ENCODE measurements around the gene R3HCC1L. TPM values are rescaled to one million over a fixed set of nuclear protein-coding genes. Genes with fewer than 3 reads are reported as not detected.

The R3HCC1L gene
- total RNA-seq, 8 experiments from 2014 or later, result 13.7 to 22.7 (median 20.0) TPM

DNA sequence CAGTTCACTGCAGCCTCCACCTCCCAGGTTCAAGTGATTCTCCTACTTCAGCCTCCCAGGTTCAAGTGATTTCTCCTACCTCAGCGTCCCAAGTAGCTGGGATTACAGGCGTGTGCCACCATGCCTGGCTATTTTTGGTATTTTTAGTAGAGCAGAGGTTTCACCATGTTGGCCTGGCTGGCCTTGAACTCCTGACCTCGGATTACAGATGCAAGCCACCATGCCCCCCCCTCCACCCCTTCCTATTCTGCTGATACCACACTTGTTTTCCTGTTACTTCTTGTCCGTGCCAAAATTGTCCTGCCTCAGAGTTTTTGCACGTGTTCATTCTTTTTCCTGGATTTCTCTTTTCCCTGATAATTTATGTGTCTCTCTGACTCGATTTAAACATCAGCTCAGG lies 62.5 kb downstream of the R3HCC1L start:
- in situ Hi-C loops (cut with MboI; ENCODE audit: low pct_unique_long_range_greater_than_20kb in 2 of 9, low sequenced_read_pairs in 9 of 9, unreplicated experiment in 9 of 9), result no loop called here
- Histone ChIP-seq H3K27ac (no peak overlapping the region), H3K4me1 (replicated peaks in 1 of 2) (no peaks in the 10 kb centered on the region), H3K4me3 (no peak overlapping the region)
- WGBS, 10 experiments, result 88 to 100% (median 94%) methylated on average over 2 to 6 of the region's 6 CpGs
- no peak for ATAC-seq (replicated peaks in 6 of 8)

DNA sequence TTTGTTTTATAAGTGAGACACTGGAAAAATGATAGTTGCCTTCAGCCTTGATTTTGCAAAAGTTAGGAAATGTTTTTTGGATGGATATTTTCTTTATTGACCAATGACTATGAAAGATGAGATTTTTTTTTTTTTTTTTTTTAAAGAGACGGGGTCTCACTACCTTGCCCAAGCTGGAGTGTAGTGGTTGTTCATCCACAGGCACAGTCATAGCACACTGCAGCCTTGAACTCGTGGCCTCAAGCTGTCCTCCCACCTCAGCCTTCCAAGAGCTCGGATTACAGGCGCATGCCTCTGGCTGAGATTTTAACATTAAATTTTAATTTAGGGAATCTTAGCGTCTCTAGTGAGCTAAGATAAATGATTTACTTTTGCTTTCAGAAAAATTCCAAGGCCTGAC lies 67.3 kb downstream of the R3HCC1L start:
- H3K4me1 ChIP-seq (replicated peaks in 1 of 2), result no peaks in the 10 kb centered on the region
- no peak overlapping the region for H3K27ac ChIP-seq
- 50 to 97% (median 90%) methylated on average over 1 to 5 of the region's 5 CpGs; no CpG with 5 or more reads in 3 of the 10 experiments for WGBS, 10 experiments
- H3K4me3 ChIP-seq, result no peak overlapping the region
- no peak for ATAC-seq (replicated peaks in 6 of 8)
- in situ Hi-C loops (cut with MboI; ENCODE audit: low pct_unique_long_range_greater_than_20kb in 2 of 9, low sequenced_read_pairs in 9 of 9, unreplicated experiment in 9 of 9), result loop anchor here in 1 of 9 experiments (25.0 kb wide), 1 partner anchor 111 kb away; no protein-coding TSS in a partner anchor

DNA sequence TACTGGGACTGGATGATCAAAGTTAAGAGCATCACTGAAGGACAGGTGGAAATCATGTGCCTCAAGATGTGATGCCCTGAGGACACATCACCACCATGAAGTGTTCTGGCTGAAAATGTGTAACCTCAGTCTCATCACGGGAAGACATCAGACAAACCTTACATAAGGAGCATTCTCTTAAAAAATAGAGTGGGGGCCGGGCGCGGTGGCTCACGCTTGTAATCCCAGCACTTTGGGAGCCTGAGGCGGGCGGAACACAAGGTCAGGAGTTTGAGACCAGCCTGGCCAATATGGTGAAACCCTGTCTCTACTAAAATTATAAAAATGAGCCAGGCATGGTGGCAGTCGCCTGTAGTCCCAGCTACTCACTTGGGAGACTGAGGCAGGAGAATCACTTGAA lies 67.9 kb downstream of the R3HCC1L start:
- 70 to 100% (median 100%) methylated on average over 1 to 7 of the region's 8 CpGs; no CpG with 5 or more reads in 5 of the 10 experiments for WGBS, 10 experiments
- H3K4me1 ChIP-seq (replicated peaks in 1 of 2), result no peaks in the 10 kb centered on the region
- in situ Hi-C loops (cut with MboI; ENCODE audit: low pct_unique_long_range_greater_than_20kb in 2 of 9, low sequenced_read_pairs in 9 of 9, unreplicated experiment in 9 of 9), result loop anchor here in 1 of 9 experiments (25.0 kb wide), 1 partner anchor 110 kb away; no protein-coding TSS in a partner anchor
- ATAC-seq (replicated peaks in 6 of 8), result no peak
- H3K27ac ChIP-seq, result no peak overlapping the region
- H3K4me3 ChIP-seq, result no peak overlapping the region

- no peaks in the 10 kb centered on the region for H3K4me1 ChIP-seq (replicated peaks in 1 of 2)
- 90 to 100% (median 94%) methylated on average over 1 to 2 of the region's 2 CpGs; no CpG with 5 or more reads in 1 of the 10 experiments for WGBS, 10 experiments
- H3K4me3 ChIP-seq, result no peak overlapping the region
- in situ Hi-C loops (cut with MboI; ENCODE audit: low pct_unique_long_range_greater_than_20kb in 2 of 9, low sequenced_read_pairs in 9 of 9, unreplicated experiment in 9 of 9), result loop anchor here in 1 of 9 experiments (25.0 kb wide), 1 partner anchor 107 kb away; no protein-coding TSS in a partner anchor
- H3K27ac ChIP-seq, result no peak overlapping the region
- no peak for ATAC-seq (replicated peaks in 6 of 8)
Measured at GRCh38 chr10:98205351-98205750, 70.9 kb downstream of the R3HCC1L start.

- in situ Hi-C loops (cut with MboI; ENCODE audit: low pct_unique_long_range_greater_than_20kb in 2 of 9, low sequenced_read_pairs in 9 of 9, unreplicated experiment in 9 of 9), result loop anchor here in 1 of 9 experiments (25.0 kb wide), 1 partner anchor 103 kb away; no protein-coding TSS in a partner anchor
- 94 to 100% (median 100%) methylated on average over 1 to 2 of the region's 2 CpGs; no CpG with 5 or more reads in 1 of the 10 experiments for WGBS, 10 experiments
- ATAC-seq (replicated peaks in 6 of 8), result no peak
Measured at GRCh38 chr10:98208925-98209324, 74.5 kb downstream of the R3HCC1L start.

GRCh38 chr10:98209441-98209840 lies 75.0 kb downstream of the R3HCC1L start:
- ATAC-seq (replicated peaks in 6 of 8), result no peak
- in situ Hi-C loops (cut with MboI; ENCODE audit: low pct_unique_long_range_greater_than_20kb in 2 of 9, low sequenced_read_pairs in 9 of 9, unreplicated experiment in 9 of 9), result loop anchor here in 1 of 9 experiments (25.0 kb wide), 1 partner anchor 103 kb away; no protein-coding TSS in a partner anchor
- Histone ChIP-seq H3K27ac (no peak overlapping the region), H3K4me3 (no peak overlapping the region), H3K4me1 (replicated peaks in 1 of 2) (peaks cover 2 to 5% of the 10 kb centered on the region in 2 donors)
- WGBS, 10 experiments, result 94 to 100% (median 100%) methylated on average over 1 to 4 of the region's 4 CpGs; no CpG with 5 or more reads in 3 of the 10 experiments

More at GRCh38 chr10:98208925-98209324, 74.5 kb downstream of the R3HCC1L start:
- Histone ChIP-seq H3K4me1 (replicated peaks in 1 of 2) (peaks cover under 1 to 5% of the 10 kb centered on the region in 2 donors), H3K27ac (no peak overlapping the region), H3K4me3 (no peak overlapping the region)

GRCh38 chr10:98212196-98212595 lies 77.7 kb downstream of the R3HCC1L start:
- H3K4me3 ChIP-seq, result no peak overlapping the region
- H3K27ac ChIP-seq, result no peak overlapping the region
- H3K4me1 ChIP-seq (replicated peaks in 1 of 2), result peaks cover 2 to 5% of the 10 kb centered on the region in 2 donors
- no peak for ATAC-seq (replicated peaks in 6 of 8)
- in situ Hi-C loops (cut with MboI; ENCODE audit: low pct_unique_long_range_greater_than_20kb in 2 of 9, low sequenced_read_pairs in 9 of 9, unreplicated experiment in 9 of 9), result loop anchor here in 1 of 9 experiments (25.0 kb wide), 1 partner anchor 100 kb away; no protein-coding TSS in a partner anchor
- 0 to 100% (median 100%) methylated on average over 1 of the region's 1 CpG; no CpG with 5 or more reads in 4 of the 10 experiments for WGBS, 10 experiments

DNA sequence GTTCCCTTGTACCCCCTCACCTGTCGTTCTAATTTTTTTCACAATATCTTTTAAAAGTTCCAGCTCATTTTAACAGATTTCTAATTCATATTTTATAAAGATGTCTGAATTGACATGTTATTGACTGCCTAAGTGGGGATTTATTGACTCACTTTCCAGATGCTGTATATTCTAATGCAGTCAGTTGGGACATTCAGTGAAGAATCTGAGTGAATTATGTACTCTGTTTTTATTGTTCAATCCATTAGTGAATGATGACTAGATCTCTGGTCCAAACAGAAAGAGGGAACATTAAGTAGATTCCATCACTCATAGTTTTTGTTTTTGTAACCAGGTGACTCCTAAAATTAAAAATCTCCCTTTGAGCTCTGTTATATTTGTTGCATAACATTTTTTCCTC lies 79.3 kb downstream of the R3HCC1L start:
- ATAC-seq (replicated peaks in 6 of 8), result no peak
- 86 to 100% (median 100%) methylated on average over 1 of the region's 1 CpG; no CpG with 5 or more reads in 2 of the 10 experiments for WGBS, 10 experiments
- Histone ChIP-seq H3K4me3 (no peak overlapping the region), H3K4me1 (replicated peaks in 1 of 2) (peaks cover 2 to 5% of the 10 kb centered on the region in 2 donors), H3K27ac (no peak overlapping the region)
- in situ Hi-C loops (cut with MboI; ENCODE audit: low pct_unique_long_range_greater_than_20kb in 2 of 9, low sequenced_read_pairs in 9 of 9, unreplicated experiment in 9 of 9), result loop anchor here in 1 of 9 experiments (25.0 kb wide), 1 partner anchor 99 kb away; no protein-coding TSS in a partner anchor

DNA sequence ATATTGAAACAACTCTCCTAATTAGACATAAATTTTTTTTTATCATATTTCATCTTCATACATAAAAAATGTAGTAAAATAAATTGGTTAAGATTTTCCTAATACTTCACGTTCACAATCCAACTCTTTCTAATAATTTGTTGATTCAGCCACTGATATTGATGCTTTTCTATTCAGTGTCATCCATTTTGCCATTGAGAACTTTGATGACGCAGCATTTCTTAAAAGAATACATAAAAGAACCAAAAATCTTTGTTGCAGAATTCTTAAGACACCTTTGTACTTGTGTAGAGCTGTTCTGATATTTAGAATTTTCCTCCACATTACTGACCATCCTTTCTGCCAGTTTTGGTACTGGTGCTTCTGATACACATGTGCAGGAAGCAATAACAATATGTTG lies 80.9 kb downstream of the R3HCC1L start:
- Histone ChIP-seq H3K4me1 (replicated peaks in 1 of 2) (peaks cover 2 to 5% of the 10 kb centered on the region in 2 donors), H3K27ac (no peak overlapping the region), H3K4me3 (no peak overlapping the region)
- WGBS, 10 experiments, result 60 to 100% (median 100%) methylated on average over 1 to 2 of the region's 2 CpGs
- in situ Hi-C loops (cut with MboI; ENCODE audit: low pct_unique_long_range_greater_than_20kb in 2 of 9, low sequenced_read_pairs in 9 of 9, unreplicated experiment in 9 of 9), result loop anchor here in 1 of 9 experiments (25.0 kb wide), 1 partner anchor 97 kb away; no protein-coding TSS in a partner anchor
- no peak for ATAC-seq (replicated peaks in 6 of 8)

- no peak overlapping the region for H3K4me3 ChIP-seq
- no peak overlapping the region for H3K27ac ChIP-seq
- 80 to 100% (median 100%) methylated on average over 1 of the region's 1 CpG; no CpG with 5 or more reads in 2 of the 10 experiments for WGBS, 10 experiments
- ATAC-seq (replicated peaks in 6 of 8), result no peak
- in situ Hi-C loops (cut with MboI; ENCODE audit: low pct_unique_long_range_greater_than_20kb in 2 of 9, low sequenced_read_pairs in 9 of 9, unreplicated experiment in 9 of 9), result loop anchor here in 1 of 9 experiments (25.0 kb wide), 1 partner anchor 94 kb away; no protein-coding TSS in a partner anchor
- H3K4me1 ChIP-seq (replicated peaks in 1 of 2), result peaks cover 2 to 5% of the 10 kb centered on the region in 2 donors
Measured at GRCh38 chr10:98217801-98218200, 83.3 kb downstream of the R3HCC1L start.

DNA sequence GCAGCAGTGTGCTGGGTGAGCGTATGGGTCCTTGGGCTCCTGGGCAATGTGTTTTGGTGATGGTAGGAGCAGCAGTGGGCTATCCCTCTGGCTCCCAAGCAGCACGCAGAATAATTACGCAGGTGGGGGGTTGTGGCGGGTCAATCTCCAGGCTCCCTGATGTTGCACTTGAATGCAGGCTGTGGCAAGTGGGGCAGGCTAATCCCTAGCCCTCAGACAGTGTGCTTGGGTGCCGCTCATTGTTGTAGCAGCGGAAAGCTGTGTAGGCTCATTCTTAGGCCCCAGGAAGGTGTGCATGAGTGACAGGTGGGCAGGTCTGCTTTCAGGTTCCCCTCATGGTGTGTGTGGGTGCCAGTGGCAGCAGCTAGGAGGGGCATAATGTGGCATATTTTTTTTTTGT lies 89.4 kb downstream of the R3HCC1L start:
- Histone ChIP-seq H3K4me3 (no peak overlapping the region), H3K27ac (no peak overlapping the region), H3K4me1 (replicated peaks in 1 of 2) (no peaks in the 10 kb centered on the region)
- ATAC-seq (replicated peaks in 6 of 8), result no peak
- WGBS, 10 experiments, result 100% methylated on average over 1 to 2 of the region's 6 CpGs; no CpG with 5 or more reads in 5 of the 10 experiments
- in situ Hi-C loops (cut with MboI; ENCODE audit: low pct_unique_long_range_greater_than_20kb in 2 of 9, low sequenced_read_pairs in 9 of 9, unreplicated experiment in 9 of 9), result loop anchor here in 1 of 9 experiments (25.0 kb wide), 1 partner anchor 88 kb away; no protein-coding TSS in a partner anchor

DNA sequence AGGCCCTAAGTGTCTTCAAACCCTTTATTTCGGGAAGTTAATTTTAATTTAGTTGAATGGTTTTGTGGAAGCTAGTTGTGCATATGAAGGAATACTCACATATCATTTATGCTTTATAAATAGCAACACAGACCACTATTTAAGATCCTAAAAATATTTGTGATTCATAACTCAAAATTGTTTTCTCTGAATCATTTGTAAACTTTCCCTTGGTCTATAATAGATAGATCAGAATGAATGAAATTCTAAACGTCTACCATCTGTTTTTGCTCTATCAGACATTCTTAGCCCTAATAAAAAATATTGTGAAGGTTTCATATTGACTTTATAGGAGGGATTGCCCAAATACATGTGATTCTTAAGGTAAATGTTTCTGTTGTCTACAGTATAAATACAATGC lies 90.1 kb downstream of the R3HCC1L start:
- H3K4me3 ChIP-seq, result no peak overlapping the region
- H3K4me1 ChIP-seq (replicated peaks in 1 of 2), result no peaks in the 10 kb centered on the region
- in situ Hi-C loops (cut with MboI; ENCODE audit: low pct_unique_long_range_greater_than_20kb in 2 of 9, low sequenced_read_pairs in 9 of 9, unreplicated experiment in 9 of 9), result loop anchor here in 1 of 9 experiments (25.0 kb wide), 1 partner anchor 88 kb away; no protein-coding TSS in a partner anchor
- WGBS, 10 experiments, result 17 to 100% (median 82%) methylated on average over 1 to 2 of the region's 2 CpGs
- no peak for ATAC-seq (replicated peaks in 6 of 8)
- no peak overlapping the region for H3K27ac ChIP-seq

- 63 to 100% (median 100%) methylated on average over 1 of the region's 1 CpG; no CpG with 5 or more reads in 1 of the 10 experiments for WGBS, 10 experiments
- no peak for ATAC-seq (replicated peaks in 6 of 8)
- Histone ChIP-seq H3K27ac (no peak overlapping the region), H3K4me1 (replicated peaks in 1 of 2) (no peaks in the 10 kb centered on the region), H3K4me3 (no peak overlapping the region)
- in situ Hi-C loops (cut with MboI; ENCODE audit: low pct_unique_long_range_greater_than_20kb in 2 of 9, low sequenced_read_pairs in 9 of 9, unreplicated experiment in 9 of 9), result loop anchor here in 1 of 9 experiments (25.0 kb wide), 2 partner anchors 87 to 162 kb away; no protein-coding TSS in a partner anchor
Measured at GRCh38 chr10:98224996-98225395, 90.5 kb downstream of the R3HCC1L start.

Data from motor neuron (in vitro differentiated cells).